ENCODE data around the gene ELF5.
A peak's percentile ranks its signal among the peaks of the same experiment; 100 is the strongest.

ELF5 gene

GRCh38 chr11:34521265-34521664, 7.7 kb upstream of the ELF5 start:
- DNase-seq = no peak

DNA sequence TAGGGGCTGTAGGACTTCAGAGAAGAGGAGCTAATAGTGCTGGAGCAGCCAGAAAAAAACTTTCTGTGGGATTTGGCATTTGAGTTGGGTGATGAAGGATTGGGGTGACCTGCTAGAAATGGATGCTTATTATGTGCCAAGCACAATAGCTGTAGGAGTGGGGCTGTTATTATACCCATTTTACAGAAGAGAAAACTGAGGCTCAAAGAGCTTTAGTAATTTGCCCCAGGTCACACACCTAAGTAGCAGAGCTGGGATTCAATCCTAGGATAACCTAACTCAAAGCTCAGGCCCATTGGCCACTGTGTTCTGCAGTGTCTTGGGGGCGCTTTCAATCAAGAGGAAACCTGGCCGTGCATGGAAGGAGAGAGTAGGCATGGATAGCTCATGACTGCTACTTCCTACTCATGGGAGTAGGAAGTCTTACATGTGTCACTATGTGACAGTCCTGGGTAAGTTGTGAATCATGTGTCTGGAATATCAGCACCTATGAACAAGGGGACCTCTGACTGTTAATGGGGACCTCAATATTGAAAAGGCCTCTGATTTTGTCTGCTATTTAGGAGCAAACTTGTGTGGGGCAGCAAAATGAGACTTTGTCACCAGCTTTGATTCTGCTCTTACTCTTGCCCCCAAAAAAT, 6.1 kb upstream of the ELF5 start:
- no peak for DNase-seq

DNA sequence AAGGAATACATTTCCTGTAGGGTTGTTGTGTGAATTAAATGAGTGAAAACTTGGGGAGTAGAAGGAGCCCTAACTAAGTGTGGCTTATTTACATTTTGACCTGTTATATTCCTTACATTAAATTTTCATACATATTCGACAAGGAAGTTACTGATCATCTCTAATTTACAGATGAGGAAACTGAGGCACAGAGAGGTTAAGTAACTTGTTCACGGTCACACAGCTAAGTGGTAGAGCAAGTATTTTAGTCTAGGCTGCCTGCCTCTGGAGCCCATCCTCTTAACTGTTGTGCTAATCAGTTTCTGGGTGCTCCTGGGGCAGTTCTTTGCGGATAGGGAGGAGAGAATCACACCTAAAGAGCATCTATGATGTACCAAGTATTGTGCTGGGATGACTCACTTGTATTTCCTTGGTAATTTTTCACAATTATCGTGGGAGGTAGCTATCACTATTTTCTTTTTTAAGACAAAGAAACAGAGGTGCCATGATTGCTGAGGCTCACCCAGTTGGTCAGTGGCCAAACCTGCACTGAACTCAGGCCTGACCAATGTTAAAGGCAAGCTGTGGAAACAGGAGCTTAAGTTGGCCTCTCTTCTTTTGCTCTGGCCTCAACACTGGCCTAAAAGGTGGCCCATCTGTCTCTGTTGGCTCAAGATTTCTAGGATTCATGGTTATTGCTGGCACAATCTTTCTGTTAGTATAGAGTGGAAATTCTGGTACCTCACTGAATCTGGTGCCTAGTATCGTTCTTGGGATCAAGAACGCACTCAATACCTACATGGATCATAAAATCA, 2.9 kb upstream of the ELF5 start:
- no peak for DNase-seq

DNA sequence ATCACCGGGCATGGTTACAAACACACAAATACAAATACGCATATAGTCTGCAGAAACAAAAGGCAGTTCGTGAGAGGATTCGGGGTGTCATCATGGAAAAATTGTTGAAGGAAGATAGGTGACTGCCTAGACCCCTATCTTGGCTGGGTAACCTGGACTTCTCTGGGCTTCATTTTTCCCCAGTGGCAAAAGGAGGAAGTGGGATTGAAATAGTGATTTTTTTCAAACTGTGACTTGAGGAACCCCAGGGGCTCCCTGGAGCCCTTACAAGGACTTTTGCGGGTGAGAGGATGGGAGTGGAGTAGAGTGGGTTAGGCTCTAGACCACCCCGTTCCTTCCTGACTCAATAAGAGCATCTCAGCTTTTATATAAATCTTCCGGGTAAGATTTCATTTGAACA, 1.0 kb upstream of the ELF5 start:
- no peak for DNase-seq

- peak; percentile 38 for DNase-seq
Observed at GRCh38 chr11:34512840-34513681, 533 bp downstream of the ELF5 start.

- DNase-seq = no peak
Observed at GRCh38 chr11:34510673-34511072, 2.9 kb downstream of the ELF5 start.

- DNase-seq = no peak
Observed at GRCh38 chr11:34510218-34510617, 3.4 kb downstream of the ELF5 start.

- no peak for DNase-seq
Observed at GRCh38 chr11:34509336-34509876, 4.2 kb downstream of the ELF5 start.

GRCh38 chr11:34508524-34508923, 5.1 kb downstream of the ELF5 start:
- no peak for DNase-seq

GRCh38 chr11:34507610-34508009, 6.0 kb downstream of the ELF5 start:
- no peak for DNase-seq

DNA sequence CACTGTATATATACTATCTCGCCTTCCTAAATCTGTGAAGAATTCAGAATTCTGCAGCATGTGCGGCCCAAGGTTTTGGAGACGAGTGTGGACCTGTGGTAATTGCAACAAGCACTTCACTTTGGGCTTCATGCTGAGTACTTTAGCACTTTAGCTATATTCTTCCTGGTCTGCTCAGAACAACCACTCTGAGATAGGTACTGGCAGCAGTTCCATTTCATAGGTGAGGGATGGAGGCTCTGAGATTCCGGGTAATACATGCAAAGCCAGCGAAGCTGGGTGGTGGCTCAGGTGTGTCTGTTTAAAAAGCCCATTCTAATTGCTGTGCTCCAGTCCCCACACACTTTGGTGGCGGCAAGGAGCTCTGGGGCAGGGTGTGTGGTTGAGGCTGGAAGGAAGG, 6.4 kb downstream of the ELF5 start:
- no peak for DNase-seq

DNA sequence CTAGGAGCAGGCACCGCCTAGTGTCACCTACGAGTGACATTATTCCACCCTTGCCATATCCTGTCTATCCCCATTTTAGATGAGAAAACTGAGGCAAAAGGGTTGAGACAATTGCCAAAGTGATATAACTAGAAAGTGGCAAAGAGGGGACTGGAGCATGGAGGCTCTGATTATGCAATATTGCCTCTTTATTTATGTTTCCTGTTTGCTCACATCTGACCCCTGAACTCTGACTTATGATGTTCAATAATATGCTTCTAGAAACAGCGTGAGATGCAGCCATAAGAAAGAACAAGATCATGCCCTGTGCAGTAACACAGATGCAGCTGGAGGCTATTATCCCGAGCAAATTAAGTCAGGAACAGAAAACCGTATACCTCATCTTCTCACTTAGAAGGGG, 7.7 kb downstream of the ELF5 start:
- no peak for DNase-seq

GRCh38 chr11:34502949-34503348, 10.6 kb downstream of the ELF5 start:
- DNase-seq = no peak

GRCh38 chr11:34501949-34502348, 11.6 kb downstream of the ELF5 start:
- no peak for DNase-seq

DNA sequence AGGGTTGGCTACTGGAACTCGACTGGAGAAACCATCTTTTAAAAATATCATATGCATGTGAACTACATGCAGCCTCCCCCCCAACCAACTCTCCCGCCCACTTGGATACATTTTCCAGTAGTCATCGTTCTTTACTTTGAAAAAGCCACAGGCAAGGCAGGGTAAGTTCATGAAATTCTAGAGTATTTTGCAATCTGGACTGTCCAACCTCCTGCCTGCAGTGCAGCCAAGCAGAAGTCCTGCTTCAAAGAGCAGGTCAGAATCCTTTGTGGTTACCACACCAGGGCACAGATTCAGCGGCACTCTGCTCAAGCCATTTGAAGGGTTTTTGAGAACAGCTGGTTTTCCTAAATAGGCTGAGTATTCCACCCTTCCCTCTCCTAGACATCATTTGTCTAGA, 12.1 kb downstream of the ELF5 start:
- no peak for DNase-seq

DNA sequence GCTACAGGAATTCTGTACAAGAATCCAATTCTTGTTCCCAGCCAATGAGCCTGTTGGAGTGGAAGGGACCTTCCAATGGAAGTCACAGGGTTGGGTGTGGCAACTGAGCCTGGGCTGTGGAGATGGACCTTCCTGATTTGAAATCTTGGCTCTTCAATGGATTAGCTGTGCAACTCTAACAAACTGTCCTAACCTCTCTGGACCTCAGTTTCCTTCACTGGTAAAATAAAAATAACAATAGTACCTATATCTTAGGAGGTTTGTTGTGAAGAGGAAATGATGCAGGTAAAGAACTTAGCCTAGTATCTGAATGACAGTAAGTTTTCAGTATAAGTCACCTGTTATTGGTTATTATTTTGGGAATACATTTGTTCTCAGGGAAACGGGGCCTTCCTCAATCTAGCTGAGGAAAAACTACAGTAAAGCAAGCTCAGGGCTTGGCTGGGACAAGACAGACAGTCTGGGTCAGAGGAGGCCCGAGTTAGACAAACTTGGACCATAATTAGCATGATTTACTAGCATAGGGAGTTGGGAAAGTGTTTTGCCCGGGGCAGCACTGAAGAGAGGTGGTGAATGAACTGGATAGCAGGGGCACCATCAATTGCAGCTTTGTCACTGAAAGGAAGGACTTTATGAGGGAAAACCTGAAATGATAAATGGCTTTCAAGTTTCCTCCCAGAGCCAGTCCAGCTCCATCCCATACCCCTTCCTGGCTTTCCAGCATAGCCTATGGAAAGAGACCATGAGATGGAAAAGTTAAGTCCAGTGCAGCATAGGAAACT, 13.7 kb downstream of the ELF5 start:
- DNase-seq = no peak

DNA sequence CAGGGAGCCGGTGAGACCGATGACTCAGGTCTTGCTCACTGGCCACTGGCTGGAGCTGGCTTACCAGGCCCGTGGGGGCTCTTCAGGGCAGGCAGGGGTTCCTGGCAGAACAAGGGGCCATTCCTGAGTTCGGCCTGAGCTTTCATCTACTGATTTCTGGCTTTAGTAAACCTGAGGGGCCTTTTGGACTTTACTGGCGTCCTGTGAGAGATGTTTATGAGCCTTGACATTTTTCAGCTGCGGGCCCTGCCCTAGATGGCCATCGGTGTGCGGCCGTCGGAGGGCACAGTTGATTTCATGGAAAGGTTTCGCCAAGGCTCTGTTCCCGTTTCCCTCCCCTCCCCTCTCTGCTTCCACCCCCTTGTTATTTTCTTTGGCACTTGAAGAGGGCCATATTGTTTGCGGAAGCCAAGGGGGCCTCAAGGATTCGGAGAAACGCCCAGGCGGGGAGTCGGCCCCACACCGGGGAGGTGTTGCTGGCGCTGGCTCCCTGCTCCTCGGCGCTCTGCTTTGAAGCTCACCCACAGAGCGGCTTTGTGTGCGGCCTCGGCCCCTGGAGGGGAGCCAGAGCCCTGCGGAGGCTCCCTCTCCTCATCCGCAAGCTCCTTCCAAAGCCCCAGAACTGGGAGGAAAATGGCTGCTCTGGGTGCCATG, 17.7 kb downstream of the ELF5 start:
- DNase-seq = no peak

- DNase-seq = no peak
Observed at GRCh38 chr11:34495239-34495723, 18.3 kb downstream of the ELF5 start.

GRCh38 chr11:34493926-34494595, 19.5 kb downstream of the ELF5 start:
- no peak for DNase-seq

DNA sequence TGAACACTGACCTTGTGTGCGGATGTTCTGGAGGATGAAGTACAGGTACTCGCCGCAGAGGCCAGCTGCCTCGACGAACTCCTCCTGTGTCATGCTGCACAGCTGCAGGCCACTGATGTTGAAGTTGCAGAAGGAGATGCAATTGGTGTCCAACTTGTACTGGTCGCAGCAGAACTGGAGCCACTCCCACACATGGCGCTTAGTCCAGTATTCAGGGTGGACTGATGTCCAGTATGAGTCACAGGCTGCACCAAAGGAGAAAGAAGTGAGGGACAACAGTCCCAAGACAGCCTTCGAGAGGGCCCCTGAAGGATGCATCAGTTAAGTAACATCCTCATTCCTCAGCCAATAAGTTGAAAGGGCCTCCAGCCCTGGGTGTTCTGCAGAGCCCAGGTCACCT, 20.1 kb downstream of the ELF5 start:
- no peak for DNase-seq

DNA sequence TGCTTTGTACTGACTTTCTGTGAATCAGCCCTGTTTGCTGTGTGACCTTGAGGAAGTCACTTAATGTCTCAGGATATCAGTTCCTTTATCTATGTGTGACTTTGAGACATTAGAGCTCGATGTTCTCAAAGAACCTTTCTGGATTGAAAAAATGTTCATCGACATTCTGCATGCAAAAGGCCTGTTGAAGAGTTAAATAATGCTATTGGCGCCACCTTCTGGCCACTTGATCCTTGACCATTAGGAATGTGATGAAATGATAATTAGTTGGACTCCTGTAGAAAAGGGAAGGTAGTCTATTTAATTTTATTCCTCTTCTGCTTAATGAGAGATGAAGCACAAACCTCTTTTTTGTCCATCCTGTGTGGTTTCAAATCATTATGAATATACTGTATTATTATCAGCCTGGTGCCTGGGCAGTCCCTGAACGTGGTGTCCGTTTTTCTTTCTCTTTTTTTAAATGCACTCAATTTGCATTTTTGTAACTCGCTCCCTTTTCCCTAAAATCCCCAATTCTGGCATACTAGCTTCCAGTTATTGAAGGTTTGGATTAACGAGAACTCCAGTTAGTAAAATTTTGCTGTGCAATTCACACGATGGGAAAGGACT, 20.7 kb downstream of the ELF5 start:
- peak; percentile 57 for DNase-seq
